NB4 (cell line): Measurements from ENCODE around the gene RTN4.

Experiments used
- DNase-seq: peaks from one replicate; pipeline ENCODE4 v3.0.0; 2010; ENCODE audit warnings: low read depth
- H3K4me3 ChIP-seq: one replicate; pipeline ENCODE4 v1.5.1; 2011; ENCODE audit warnings: mild to moderate bottlenecking, low read depth, low read length, moderate library complexity
- CTCF ChIP-seq: IDR thresholded peaks from one replicate; pipeline ENCODE4 v1.5.1; 2012; ENCODE audit warnings: low read depth, low read length
- MYC ChIP-seq: IDR thresholded peaks from 2 replicates; pipeline ENCODE4 v1.6.1; 2011; ENCODE audit warnings: low read depth, low read length
- POLR2A ChIP-seq: IDR thresholded peaks from 2 replicates; pipeline ENCODE4 v1.6.1; 2011; ENCODE audit warnings: mild to moderate bottlenecking; ENCODE audit not compliant: insufficient read length; ENCODE audit errors: extremely low read depth
- TF ChIP-seq, protein P1 (sequence below): IDR thresholded peaks from 2 replicates; pipeline ENCODE4 v1.6.1; 2011; ENCODE audit warnings: low read depth, low read length

Gene RTN4

DNA sequence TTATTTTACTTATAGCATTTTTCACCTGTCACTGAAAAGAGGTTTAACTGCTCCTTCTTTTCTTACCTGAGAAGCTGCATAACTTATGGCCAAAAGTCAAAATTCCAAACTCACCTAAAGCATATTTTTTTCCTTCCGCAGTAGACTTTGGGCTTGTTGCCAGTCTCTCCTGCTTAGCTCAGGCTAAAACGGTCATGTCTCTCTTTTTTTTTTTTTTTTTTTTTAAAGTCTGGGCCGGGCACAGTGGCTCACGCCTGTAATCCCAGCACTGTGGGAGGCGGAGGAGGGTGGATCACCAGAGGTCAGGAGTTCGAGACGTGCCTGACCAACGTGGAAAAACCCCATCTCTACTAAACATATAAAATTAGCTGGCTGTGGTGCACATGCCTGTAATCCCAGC, 113.5 kb downstream of the RTN4 start:
- TF ChIP-seq MYC (no peak), CTCF (no peak), POLR2A (no peak)
- TF ChIP-seq, protein P1, sequence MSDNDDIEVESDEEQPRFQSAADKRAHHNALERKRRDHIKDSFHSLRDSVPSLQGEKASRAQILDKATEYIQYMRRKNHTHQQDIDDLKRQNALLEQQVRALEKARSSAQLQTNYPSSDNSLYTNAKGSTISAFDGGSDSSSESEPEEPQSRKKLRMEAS = no peak
- no peak overlapping the region for H3K4me3 ChIP-seq
- DNase-seq = no peak

- no peak overlapping the region for H3K4me3 ChIP-seq
- TF ChIP-seq, protein P1 = no peak
- no peak for DNase-seq
Measured at GRCh38 chr2:54935389-54935788, 114.9 kb downstream of the RTN4 start.

- H3K4me3 ChIP-seq = no peak overlapping the region
- TF ChIP-seq, protein P1 = no peak
- no peak for TF ChIP-seq MYC
- no peak for TF ChIP-seq CTCF
- no peak for TF ChIP-seq POLR2A
- DNase-seq = no peak
Measured at GRCh38 chr2:54931473-54931872, 118.8 kb downstream of the RTN4 start.

DNA sequence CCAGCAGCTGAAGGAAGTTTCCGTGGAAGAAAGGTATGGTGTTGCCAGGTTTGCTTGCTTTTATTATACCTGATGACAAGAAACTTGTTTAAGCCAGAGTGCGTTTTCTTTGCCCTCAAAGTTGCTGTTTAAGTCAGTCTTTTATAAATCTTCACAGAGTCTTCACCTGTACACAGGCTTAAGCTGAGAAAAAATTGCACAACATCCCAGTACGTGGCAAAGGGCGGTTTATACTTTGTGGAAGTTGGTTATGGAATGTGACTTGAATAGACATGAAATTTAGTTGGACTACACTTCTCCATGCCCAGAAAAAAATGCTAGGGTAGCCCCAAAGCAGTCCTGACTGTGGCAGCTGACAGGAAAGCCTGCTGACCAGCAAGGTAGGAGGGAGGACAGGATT, 121.5 kb downstream of the RTN4 start:
- DNase-seq = no peak
- no peak overlapping the region for H3K4me3 ChIP-seq
- TF ChIP-seq MYC (no peak), CTCF (no peak), POLR2A (no peak)
- TF ChIP-seq, protein P1 = no peak

DNA sequence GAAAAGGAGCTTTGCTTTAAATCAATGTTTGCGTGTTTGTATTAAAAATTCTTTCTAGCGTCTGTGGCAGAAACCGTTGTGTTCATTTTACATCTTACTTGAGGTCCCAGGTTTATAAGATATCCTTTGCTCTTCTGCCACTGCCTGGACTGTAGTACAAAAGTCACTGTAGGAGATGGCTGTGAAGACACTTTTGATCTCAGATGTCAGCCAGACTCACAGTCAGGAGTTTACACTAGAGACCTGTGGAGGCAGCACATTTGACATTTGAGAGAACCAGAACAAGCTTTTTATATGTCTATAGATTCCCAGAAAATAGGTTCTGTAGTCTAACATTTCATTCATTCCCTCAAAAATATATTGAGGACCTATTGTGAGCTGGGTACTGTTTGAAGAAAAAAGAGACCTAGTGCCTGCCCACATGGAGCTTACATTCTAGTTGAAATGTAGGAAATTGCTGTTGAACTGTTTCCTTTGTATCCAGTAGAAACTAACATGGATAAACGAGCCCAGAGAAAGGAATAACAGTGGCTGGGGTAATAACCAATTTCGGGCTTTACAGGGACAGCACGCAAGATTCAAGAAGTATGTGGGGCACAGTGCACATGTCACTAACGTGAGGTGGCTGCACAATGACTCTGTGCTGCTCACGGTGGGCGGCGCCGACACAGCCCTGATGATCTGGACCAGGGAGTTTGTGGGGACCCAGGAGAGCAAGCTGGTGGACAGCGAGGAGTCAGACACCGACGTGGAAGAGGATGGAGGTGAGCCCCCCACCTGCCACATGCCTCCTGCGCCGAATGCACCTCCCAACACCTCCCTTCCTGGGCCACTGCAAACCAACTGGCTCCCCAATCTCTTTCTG, 122.3 kb downstream of the RTN4 start:
- no peak for DNase-seq
- TF ChIP-seq, protein P1 = no peak
- TF ChIP-seq CTCF (no peak), POLR2A (no peak), MYC (no peak)
- no peak overlapping the region for H3K4me3 ChIP-seq

GRCh38 chr2:54927085-54927750, 123.0 kb downstream of the RTN4 start:
- TF ChIP-seq POLR2A (no peak), CTCF (no peak), MYC (no peak)
- TF ChIP-seq, protein P1 = no peak
- no peak overlapping the region for H3K4me3 ChIP-seq
- no peak for DNase-seq
